Measurements from ENCODE around the gene HCN2. TPM values are rescaled to one million over a fixed set of nuclear protein-coding genes. Genes with fewer than 3 reads are reported as not detected.

HCN2 gene
- total RNA-seq, 2 donors from 2014 or later: 0.26 TPM; not detected in 1

GRCh38 chr19:634975-635652 is 45.4 kb downstream of the HCN2 start:
- DNase-seq (no peak), ATAC-seq (no peak)
- Histone ChIP-seq H3K4me3 (no peak overlapping the region), H3K27me3 (no peaks in the 10 kb centered on the region), H3K9me3 (no peaks in the 10 kb centered on the region), H3K4me1 (peaks cover 40% of the 10 kb centered on the region), H3K27ac (no peak overlapping the region), H3K36me3 (replicated peaks in 1 of 2; ENCODE audit: insufficient read depth in 1 of 2, low read depth in 2 of 2) (no peaks in the 10 kb centered on the region)
- intact Hi-C loops (cut with DNase I): no loop called here
- WGBS, 2 donors: 80 to 91% methylated on average over 10 of the region's 16 CpGs
- TF ChIP-seq, protein P1, sequence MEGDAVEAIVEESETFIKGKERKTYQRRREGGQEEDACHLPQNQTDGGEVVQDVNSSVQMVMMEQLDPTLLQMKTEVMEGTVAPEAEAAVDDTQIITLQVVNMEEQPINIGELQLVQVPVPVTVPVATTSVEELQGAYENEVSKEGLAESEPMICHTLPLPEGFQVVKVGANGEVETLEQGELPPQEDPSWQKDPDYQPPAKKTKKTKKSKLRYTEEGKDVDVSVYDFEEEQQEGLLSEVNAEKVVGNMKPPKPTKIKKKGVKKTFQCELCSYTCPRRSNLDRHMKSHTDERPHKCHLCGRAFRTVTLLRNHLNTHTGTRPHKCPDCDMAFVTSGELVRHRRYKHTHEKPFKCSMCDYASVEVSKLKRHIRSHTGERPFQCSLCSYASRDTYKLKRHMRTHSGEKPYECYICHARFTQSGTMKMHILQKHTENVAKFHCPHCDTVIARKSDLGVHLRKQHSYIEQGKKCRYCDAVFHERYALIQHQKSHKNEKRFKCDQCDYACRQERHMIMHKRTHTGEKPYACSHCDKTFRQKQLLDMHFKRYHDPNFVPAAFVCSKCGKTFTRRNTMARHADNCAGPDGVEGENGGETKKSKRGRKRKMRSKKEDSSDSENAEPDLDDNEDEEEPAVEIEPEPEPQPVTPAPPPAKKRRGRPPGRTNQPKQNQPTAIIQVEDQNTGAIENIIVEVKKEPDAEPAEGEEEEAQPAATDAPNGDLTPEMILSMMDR (IDR thresholded peaks at IDR 0.05): no peak
- no peak for TF ChIP-seq POLR2A (IDR thresholded peaks at IDR 0.05)

DNA sequence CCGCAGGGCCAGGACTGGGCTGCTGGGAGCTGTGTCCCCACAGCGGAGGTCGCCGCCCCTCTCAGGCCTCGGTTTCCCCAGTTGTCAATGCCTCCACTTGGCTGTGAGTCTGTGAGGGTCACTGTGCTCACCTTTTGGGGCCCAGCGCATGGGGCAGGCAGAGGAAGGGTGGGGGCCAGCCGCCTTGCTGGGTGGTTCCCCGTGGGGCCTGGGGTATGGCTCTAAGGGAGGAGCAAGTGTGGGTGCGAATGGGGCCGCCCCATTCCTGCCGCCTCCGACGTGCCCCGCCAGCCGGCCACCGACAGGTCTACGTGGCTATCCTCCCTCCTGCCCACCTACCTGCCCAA is 49.2 kb downstream of the HCN2 start:
- Histone ChIP-seq H3K27ac (no peak overlapping the region), H3K9me3 (no peaks in the 10 kb centered on the region), H3K36me3 (replicated peaks in 1 of 2; ENCODE audit: insufficient read depth in 1 of 2, low read depth in 2 of 2) (no peaks in the 10 kb centered on the region), H3K27me3 (no peaks in the 10 kb centered on the region), H3K4me1 (peaks cover 25% of the 10 kb centered on the region), H3K4me3 (no peak overlapping the region)
- ATAC-seq (no peak), DNase-seq (no peak)
- intact Hi-C loops (cut with DNase I): no loop called here
- WGBS, 2 donors: 57% methylated on average over 17 of the region's 17 CpGs; no CpG with 5 or more reads in 1 of the 2 donors
- TF ChIP-seq, protein P1 (IDR thresholded peaks at IDR 0.05): no peak
- TF ChIP-seq POLR2A (IDR thresholded peaks at IDR 0.05): no peak

- peak; percentile 92 to 96 (median 94) for DNase-seq
- Histone ChIP-seq H3K36me3 (replicated peaks in 1 of 2; ENCODE audit: insufficient read depth in 1 of 2, low read depth in 2 of 2) (no peaks in the 10 kb centered on the region), H3K9me3 (no peaks in the 10 kb centered on the region), H3K27me3 (no peaks in the 10 kb centered on the region), H3K4me3 (no peak within 1 kb of the TSS), H3K27ac (no peak within 1 kb of the TSS), H3K4me1 (peaks cover 19% of the 10 kb centered on the region)
- no peak for TF ChIP-seq POLR2A (IDR thresholded peaks at IDR 0.05)
- TF ChIP-seq, protein P1 (IDR thresholded peaks at IDR 0.05): peak in 2 of 7 experiments; percentile 27 to 33
- WGBS, 2 donors: 7 to 9% methylated on average over 28 to 80 of the region's 109 CpGs
- ATAC-seq: peak; percentile 97
- intact Hi-C loops (cut with DNase I): no loop called here
Observed at GRCh38 chr19:639253-640160, 49.8 kb downstream of the HCN2 start, which contains the start of gene FGF22. Gene FGF22 (plus strand): TSS chr19:639879. CDS start chr19:639926, 47 bp downstream.

DNA sequence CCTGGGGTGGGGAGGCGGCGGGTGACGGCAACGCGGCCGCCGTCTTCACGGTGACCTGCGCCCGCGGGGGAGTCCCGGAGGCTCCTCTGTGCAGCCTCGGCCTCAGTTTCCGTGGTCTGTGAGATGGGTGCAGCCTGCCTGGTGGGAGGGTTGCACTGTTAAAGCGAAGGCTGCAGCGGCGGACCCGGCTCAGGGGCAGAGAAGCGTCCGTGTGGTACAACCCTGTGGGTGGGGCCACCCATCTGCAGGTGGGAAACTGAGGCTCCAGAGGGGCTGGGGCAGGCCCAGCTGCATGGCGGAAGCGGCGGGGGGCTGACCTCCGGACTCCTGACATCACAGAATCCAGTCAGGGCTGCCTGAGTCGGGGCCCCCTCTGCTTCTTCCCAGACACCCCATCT is 50.5 kb downstream of the HCN2 start:
- 52% methylated on average over 25 of the region's 25 CpGs; no CpG with 5 or more reads in 1 of the 2 donors for WGBS, 2 donors
- ATAC-seq: no peak
- no peaks in the 10 kb centered on the region for H3K9me3 ChIP-seq
- H3K36me3 ChIP-seq (replicated peaks in 1 of 2; ENCODE audit: insufficient read depth in 1 of 2, low read depth in 2 of 2): no peaks in the 10 kb centered on the region
- peaks cover 14% of the 10 kb centered on the region for H3K4me1 ChIP-seq
- DNase-seq: no peak
- TF ChIP-seq POLR2A (IDR thresholded peaks at IDR 0.05): no peak
- TF ChIP-seq, protein P1 (IDR thresholded peaks at IDR 0.05): no peak
- H3K4me3 ChIP-seq: no peak overlapping the region
- H3K27me3 ChIP-seq: no peaks in the 10 kb centered on the region
- intact Hi-C loops (cut with DNase I): no loop called here
- no peak overlapping the region for H3K27ac ChIP-seq

All from body of pancreas (tissue), 4 donors.